SIG-M5 treated with dmso at 0.1 percent for 504 hours (cell line): Measurements from ENCODE around the gene GPR68.
"Not testable (repeated sequence)": the region's sequence is repeated elsewhere in the genome, so short reads cannot be mapped to it uniquely, and the experiment has no call there.

Source experiments
- DNase-seq: peaks from one replicate; lab custom pipeline; 2025; ENCODE audit not compliant: unreplicated experiment; lab: John Stamatoyannopoulos, UW

Gene GPR68

GRCh38 chr14:91273273-91273884 is 28.9 kb upstream of the GPR68 start:
- no peak for DNase-seq

DNA sequence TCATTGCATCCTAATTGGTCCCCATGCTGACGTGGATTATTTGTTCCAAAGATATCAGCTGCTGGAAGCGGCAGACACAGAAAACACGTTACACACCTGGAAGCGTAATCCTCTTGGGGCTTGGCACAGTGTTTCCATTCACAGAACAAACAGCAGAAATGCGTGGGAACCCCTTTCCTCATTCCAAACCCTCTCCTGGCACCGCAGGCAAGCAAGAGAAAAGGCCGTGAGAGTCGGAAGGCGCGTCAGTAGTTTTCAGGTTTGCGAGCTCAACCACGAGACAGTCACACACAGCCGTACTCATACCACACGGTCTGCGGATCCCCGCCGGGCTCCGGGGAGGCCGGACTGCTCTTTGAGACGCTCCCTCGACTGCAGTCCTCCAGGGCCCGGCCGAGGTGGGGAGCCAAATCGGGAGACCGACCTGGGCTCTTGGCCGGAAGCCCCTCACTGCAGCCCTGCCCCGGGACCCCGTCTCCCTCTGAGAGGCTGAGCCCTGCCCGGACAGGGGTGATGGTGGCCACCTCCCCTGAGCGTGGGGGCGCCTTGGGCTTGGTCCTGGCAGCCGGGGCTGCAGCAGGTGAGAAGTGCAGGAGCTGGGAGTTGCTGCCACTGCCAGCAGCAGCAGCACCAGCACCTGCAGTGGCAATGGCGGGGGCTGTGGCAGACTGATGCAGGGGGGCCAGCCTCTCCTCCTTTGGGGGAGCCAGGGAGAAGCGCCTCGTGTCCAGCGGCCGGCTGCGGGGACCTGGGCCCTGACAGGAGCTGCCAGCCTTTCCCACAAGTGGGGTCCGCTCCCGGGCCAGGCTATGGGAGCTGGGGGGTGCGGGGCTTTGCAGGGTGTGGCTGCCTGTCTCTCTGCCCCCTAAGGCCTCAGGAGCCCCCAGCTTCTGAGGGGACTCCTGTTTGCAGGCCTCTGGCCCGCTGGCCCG is 28.1 kb upstream of the GPR68 start:
- DNase-seq: no peak

DNA sequence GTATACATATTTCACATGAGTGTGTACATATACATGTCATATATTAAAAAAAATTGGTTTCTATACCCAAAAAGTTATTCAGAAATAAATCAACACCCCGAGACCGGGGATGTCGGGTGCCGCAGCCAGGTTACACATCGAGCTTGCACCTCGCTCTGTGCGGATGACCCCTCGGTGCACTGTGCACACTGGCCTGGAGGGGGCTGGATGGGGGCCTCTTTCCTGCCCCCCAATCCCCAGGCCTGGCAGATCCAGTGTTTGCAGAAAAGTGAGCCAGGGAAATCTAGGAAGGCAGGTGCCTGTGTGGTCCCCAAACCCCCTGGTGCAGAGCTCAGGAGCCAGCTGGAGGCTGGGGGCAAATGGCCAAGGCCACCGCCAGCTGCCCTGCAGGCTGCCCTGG is 27.1 kb upstream of the GPR68 start:
- no peak for DNase-seq

GRCh38 chr14:91270619-91271018 is 26.1 kb upstream of the GPR68 start:
- DNase-seq: no peak

GRCh38 chr14:91270188-91270587 is 25.7 kb upstream of the GPR68 start:
- DNase-seq: no peak

- DNase-seq: no peak
These were observed 24.8 kb upstream of the GPR68 start for GRCh38 chr14:91269076-91269991.

DNA sequence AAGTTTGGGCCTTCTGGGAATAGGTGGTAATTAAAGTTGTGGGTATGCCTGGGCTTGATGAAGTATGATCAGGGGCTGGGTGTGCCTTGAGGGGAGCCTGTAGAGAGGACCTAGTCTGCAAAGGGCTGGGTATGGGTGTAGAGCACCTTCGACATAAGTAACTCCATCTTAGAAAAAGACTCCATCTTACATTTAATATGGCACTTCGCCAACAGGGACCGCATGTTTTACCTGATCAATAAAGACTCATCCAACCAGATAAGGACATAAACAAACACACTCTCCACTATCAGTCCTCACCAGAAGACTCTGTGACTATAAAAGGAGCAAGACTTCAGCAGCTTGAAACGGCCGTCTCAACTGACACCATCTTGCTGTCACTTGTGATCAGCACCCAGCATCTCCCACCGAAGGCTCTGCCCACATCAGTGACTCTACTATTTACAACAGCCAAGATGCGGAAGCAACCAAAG is 23.5 kb upstream of the GPR68 start:
- no peak for DNase-seq

DNA sequence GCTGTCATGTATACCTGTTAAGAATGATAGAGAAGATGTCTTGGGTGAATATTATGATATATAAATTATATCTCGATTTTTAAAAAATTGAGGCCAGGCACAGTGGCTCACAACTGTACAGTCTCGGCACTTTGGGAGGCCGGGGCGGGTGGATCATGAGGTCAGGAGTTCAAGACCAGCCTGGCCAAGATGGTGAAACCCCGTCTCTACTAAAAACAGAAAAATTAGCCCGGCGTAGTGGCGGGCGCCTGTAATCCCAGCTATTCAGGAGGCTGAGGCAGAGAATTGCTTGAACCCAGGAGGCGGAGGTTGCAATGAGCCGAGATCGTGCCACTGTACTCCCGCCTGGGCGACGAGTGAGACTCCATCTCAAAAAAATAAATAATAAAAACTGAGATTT is 21.8 kb upstream of the GPR68 start:
- DNase-seq: not testable (repeated sequence)

- no peak for DNase-seq
These were observed 20.9 kb upstream of the GPR68 start for GRCh38 chr14:91265404-91265803.

DNA sequence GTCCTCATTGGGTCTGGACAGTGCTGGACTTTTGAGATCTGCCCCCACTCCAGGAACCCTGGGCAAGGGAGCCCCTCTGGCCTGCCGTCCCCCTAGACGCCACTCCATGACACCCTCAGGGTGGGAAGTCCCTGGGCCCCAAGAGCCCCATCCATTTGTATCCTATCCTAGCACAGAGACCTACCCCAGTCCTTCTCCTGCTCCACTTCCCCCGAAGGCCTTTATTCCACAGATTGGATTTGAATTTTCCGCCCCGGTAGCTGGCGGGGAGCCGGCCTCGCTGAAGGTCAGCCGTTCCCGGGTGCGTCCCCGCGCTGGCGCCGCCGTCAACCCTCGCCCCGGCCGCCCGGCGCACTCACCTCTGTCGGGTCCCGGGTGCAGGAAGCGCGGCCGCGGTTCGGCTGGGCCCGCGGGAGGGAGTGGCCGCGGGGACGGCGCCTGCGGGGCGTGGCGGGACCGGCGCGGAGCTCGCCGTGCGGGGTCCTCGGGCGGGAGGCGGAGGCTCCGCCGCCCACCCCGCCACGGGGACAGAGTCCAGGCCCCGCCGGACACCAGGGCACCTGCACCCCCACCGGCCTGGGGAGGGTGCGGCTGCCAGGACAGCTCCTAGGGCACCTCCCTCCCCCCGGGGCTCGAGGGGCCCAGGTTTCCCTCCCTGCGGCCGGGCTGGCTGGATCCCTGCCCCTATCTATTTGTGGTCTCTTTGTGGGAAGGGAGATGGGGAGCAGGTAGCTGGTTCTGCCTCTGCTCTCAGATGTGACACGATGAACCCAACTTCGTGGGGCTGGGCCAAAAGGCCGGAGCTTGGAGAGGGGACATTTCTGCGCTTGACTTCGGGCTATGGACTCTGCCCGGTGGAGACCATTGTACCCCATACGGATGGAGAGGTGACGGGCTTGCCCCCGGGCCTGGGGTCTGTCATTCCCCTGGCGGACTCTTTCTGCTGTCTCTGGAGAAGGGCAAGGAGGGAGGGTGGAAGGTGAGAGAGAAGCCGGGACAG is 19.9 kb upstream of the GPR68 start:
- no peak for DNase-seq

GRCh38 chr14:91263329-91263728 is 18.8 kb upstream of the GPR68 start:
- no peak for DNase-seq

- no peak for DNase-seq
These were observed 17.6 kb upstream of the GPR68 start for GRCh38 chr14:91261986-91262549.

GRCh38 chr14:91261115-91261514 is 16.6 kb upstream of the GPR68 start:
- no peak for DNase-seq

DNA sequence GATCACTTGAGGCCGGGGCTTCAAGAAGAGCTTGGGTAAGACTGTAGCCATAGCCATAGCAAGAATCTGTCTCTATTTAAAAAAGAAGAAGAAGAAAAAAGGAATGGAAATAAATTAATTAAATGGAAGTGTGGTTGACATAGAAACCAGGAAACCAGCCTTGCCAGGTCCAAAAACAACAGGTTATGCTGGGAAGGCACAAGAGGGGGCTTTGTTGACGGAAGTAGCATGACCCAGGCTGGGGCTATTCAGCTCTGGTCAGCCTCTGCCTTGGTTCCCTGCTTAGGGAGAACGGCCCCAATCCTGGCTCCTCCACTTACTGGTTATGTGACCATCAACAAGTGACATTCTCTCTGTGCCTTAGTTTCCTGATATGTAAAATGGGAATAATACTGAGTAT is 14.4 kb upstream of the GPR68 start:
- no peak for DNase-seq

DNA sequence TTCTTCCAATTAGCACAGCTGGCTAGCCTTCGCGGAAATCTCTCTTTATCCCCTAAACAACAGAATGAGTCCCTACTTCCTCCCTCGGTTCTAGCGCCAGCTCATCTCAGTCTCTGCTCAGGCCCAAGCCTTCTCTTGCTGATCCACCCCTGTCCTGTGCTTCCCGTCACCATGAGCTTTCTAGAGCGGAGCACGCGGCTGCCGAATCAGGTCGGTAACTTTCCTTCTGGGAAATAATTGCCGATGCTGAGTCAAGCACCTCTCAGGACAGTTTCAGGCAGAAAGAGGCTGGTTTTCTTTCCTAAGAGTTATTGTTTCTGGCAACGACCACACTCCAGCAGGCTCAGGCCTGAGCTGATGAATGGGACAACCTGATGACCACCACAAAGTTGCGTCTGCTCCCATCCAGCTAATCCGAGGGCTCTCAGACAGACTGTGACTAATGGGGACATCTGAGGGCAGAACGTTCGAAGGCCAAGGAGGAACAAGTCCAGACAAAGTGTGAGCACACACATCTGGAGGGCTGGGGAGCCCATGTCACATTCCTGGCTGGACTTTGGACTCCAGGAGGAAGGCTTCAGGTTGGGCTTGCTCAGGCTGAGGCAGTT is 13.6 kb upstream of the GPR68 start:
- DNase-seq: no peak

DNA sequence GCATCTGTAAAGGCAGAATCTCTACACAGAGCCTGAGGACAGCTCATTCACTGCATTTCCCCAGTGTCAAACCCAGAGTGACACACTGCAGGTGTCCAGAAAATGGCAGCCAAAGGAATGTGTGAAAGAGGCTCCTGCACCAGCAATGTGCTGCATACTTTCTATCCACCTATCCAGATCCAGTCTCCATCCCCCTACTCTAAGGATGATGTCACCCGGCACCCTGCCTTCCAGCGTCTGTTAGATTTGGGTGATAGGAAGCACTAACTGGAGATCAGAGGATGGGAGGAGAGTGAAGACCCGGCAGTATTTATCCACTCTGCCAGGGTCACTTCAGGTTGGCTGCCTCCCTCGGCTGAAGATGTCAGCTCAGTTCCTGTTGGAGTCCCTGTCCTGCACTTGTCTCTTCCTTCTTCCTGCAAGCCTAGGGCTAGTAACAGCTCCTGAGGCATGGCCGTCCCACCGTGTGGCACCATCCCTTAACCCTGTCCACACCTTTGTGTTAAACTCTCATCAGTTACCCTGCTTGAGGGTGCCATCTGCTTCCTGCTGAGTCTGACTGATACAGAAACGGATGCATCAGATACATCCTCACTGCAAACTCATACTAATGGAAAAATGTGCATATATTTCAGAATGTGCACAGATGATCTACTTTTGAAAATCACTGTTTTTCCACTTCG is 13.0 kb upstream of the GPR68 start:
- DNase-seq: no peak

DNA sequence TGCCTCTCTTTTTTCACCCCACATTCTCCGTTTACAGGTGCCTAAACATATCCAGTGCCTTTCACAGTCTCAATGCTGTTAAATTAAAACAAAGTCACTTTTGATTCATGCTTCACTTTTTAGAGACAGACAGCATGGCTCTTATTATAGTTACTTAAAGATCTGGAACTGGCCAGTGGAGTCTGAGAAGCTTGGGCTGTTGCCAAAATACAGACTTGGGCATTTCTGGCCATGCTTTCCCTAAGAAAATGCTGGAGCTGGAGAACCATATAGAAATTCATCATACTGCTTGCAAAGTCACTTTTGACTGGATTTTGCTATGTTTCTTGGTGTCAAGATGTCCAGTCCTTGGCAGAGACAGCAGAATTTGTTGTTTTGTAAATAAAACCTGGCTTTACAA is 12.2 kb upstream of the GPR68 start:
- no peak for DNase-seq

- DNase-seq: no peak
These were observed 10.7 kb upstream of the GPR68 start for GRCh38 chr14:91255026-91255695.
